Fibroblast of skin of left quadriceps (primary cell): Measurements from ENCODE around the gene ELP1.

ENCODE experiments used
- DNase-seq, 2 experiments: peaks; one replicate each; pipeline ENCODE4 v3.0.0-alpha.2; 2013; ENCODE audit warnings: low read depth in 2 of 2

Gene ELP1

DNA sequence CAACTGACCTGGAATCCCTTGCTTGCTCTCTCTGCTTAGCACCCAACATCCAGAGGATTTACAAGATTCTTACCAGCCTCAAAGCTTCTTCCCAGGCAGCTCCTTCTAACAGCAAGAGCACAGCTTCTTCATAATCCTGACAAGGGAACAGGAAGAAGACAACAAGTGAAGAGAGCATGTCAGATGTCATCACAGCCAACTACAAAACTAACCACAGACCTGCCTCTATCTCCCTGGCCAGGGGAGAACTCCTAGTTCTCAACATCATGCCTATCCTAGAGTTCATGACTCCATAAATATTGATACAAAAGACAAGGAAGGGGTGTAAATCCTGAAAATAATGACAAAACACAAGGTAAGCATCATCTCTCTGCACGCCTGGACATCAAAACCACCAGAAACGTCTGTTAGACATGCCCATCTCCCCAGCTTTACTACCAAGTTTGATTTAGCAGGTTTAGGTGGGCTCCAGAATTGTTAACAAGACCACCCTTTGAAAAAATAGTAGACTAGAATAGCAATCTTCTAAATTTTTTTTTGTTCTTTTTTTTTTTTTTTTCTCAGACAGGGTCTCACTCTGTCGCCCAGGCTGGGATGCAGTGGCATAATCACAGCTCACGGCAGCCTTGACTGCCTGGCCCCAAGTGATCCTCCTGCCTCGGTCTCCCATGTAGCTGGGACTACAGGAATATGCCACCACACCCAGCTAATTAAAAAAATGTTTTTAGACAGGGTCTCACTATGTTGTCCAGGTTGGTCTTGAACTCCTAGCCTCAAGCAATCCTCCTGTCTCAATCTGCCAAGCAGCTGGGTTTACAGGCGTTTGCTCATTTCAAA, 51.7 kb downstream of the ELP1 start:
- DNase-seq, result no peak

GRCh38 chr9:108880738-108881316, 53.1 kb downstream of the ELP1 start:
- DNase-seq, result no peak

GRCh38 chr9:108877524-108877923, 56.4 kb downstream of the ELP1 start:
- no peak for DNase-seq

- no peak for DNase-seq
Observed at GRCh38 chr9:108876425-108876824, 57.5 kb downstream of the ELP1 start.

GRCh38 chr9:108874058-108874788, 59.7 kb downstream of the ELP1 start:
- no peak for DNase-seq

DNA sequence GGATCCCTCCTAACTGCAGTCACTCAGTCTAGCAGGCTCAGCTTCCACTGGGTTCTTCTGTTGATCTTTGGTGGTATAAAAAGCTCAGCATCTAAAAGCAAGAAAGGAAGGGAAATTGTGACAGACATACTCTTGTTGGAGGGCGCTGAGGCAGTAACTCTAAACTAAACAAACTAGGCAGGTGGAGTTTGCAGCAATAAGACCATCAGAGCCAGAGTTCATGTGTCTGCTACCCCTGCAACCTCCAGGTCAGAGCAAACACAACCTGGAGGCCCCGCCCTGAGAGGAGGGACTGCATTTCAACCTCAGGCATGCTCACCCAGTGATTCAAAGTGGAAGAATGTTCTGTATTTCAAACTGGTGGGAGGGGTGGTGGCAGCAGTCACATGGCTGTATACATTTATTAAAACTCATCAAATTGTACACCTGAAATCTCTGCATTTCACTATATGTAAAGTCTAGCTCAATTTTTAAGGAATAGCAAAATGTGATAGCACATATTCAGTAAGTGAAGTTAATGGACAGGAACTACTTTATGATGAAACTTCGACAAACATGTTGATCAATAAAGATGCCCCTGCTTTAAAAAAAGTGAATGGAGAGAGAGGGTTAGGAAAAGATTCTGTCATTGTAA, 64.7 kb downstream of the ELP1 start:
- DNase-seq, result no peak

GRCh38 chr9:108867829-108868228, 66.1 kb downstream of the ELP1 start:
- DNase-seq, result no peak

GRCh38 chr9:108867116-108867515, 66.8 kb downstream of the ELP1 start:
- no peak for DNase-seq

DNA sequence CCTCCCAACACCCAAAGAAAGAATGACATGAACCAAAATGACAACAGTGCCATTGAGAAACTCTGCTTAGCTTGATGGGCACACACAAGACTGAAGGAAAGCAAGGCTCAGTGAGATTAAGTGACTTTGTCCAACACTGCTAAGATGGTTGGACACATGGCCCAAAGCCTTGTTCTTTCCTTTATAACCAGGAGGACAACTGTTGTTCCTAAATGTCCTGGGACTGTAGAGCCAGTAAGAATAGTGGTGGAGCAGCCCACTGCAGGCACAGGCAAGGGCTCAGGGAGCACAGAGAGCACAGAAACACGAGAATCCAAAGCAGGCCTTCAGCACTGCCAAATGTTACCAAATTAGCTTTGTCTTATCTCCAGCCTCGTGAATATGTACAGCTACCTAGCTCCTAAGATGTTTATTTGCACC, 67.9 kb downstream of the ELP1 start:
- DNase-seq, result no peak

- DNase-seq, result no peak
Observed at GRCh38 chr9:108865037-108865436, 68.9 kb downstream of the ELP1 start.

- DNase-seq, result no peak
Observed at GRCh38 chr9:108864446-108864845, 69.5 kb downstream of the ELP1 start.

DNA sequence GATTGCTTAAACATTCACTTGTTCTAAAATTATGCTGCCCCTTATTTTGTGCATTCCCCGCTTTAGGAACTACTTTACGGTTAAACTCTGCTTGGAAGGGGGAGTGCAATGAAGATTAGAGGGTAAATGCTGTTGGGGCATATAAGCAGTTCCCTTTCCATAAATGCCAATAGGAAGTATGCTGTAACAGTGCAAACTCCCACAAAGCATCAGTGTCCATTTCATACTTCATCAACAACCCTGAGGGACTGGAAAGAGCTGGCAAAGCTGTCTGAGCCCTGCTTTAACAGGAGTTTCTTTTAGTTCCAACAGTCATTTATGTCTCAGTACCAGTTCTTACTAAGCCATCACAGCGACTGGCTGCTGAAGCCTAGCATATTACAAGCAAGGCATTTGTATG, 70.0 kb downstream of the ELP1 start:
- DNase-seq, result no peak

- no peak for DNase-seq
Observed at GRCh38 chr9:108861997-108862396, 71.9 kb downstream of the ELP1 start, which contains the start of gene ACTL7A. Gene ACTL7A (plus strand): TSS chr9:108862266. CDS start chr9:108862323, 57 bp downstream.

- no peak for DNase-seq
Observed at GRCh38 chr9:108861464-108861863, 72.5 kb downstream of the ELP1 start.

DNA sequence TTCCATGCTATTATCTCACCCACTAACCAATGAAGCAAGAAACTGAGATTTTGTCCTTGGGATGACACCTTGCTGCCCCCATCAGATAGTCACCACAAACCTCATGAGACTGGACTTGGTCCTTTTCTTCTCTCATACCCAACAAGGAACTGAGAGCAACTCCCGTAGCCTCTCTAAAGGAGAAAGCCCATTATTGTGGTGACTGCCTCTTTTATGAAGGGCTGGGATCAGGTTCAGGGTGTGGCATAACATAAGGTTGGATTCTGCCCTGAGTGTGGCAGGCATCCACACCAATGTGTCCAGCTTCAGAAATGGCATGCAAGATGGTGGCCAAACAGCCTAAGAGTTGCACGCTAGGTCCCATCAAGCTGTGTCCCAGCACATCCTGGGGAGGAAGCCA, 73.2 kb downstream of the ELP1 start:
- DNase-seq, result no peak

- no peak for DNase-seq
Observed at GRCh38 chr9:108860354-108860753, 73.6 kb downstream of the ELP1 start.

DNA sequence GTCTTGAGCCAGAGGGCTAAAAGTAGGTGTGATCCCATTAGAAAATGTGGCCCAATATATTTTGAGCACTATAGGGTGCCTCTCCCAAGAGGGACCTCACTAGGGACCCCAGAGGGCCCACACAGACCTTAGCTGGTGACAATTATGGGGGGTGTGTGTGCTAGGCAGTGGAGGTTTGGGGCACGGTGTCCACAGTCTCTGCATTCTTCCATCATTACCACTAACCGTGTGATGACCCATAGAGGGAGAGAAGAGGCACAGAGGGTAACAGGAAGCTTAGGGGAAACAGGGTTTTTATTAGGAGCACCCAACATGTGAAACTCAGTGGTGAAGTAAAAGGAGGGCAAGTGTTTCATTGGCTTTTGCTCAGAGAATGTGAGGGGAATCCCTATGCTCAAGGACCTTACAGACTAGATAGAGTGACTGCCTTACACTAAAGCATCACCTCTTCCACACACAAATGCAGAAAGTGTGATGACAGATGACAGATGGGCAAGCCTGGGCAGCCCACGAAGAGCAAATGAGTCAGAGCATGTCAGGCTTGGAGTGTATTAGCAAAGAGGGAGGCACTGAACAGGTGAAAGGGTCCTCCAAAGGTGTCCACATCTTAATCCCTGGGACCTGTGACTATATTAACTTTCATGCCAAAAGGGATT, 74.3 kb downstream of the ELP1 start:
- DNase-seq, result no peak

GRCh38 chr9:108857572-108857971, 76.4 kb downstream of the ELP1 start:
- no peak for DNase-seq

DNA sequence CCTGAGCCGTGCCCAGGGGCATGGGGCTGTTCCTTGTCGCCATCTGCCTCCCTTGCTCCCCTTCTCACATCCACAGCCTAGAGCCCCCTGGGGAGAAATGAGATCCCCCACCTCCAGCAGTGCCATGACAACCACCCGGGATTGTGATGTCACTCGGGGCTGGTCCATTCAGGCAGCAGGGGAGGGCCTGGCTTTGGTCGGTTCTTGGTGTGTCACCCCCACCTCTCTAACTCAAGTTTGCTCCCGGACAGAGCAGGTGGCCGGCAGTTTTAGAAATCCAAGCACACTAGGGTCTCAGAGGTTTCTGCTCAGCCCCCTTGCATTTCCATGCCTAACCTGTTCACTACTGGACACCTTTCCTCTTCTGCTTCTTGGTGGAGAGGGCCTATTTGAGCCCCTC, 78.0 kb downstream of the ELP1 start, which contains the start of gene ACTL7B:
Gene ACTL7B (minus strand): TSS at position 99 of the 400 bp plus-strand sequence. CDS start 56 bp downstream, at position 43.
- DNase-seq, result no peak

DNA sequence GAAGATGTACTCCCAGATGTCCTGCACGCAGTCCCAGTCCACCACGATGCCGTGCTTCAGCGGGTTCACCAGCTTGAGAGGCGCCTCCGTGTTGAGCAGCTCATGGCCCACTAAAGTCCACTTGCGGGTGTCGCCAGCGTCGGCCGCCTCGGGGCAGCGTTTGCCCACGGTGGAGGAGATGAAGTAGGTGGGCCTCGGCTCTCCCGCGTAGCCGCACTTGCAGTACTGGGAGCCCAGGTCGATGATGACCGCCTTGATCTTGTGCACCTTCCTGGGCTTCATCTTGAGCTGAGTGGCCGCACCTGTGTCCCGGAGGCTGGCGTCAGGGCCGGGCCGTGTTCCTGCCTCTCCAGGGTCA, 78.4 kb downstream of the ELP1 start:
- no peak for DNase-seq

DNA sequence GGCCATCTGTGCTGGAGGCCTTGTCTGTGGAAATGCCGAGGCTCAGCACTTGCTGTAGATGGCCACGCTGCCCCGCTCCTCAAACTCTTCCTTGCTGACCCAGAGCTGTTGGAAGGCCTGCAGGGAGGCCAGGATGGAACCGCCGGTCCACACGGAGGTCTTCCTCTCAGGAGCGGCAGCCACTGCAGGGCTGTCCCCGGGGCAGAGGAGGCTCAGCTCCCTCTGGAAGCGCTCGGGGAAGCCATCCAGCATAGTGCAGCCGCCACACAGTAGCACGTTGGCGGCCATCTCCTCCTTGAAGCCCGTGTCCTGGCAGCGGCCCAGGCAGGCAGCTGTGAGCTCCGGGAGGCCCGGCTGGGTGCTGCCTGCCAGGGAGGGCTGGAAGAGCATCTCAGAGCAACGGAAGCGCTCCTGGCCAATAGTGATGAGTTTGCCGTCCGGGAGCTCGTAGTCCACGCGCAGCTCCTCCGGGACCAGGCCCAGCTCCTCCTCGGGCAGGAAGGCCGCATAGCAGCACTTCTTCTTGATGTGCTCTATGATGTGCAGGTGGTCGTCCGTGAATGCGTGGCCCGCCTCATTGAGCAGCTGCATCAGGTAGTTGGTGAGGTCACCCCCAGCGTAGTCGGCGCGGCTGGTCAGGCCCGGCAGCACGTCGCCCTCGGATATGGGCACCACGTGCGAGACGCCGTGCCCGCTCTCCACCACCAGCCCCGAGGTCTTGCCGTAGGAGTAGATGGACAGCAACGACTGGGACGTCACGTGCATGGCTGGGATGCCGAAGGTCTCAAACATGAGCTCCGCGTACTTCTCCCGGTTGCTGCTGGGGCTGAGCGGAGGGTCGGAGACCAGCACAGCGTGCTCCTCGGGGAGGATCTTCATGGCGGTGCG, 79.0 kb downstream of the ELP1 start:
- no peak for DNase-seq
